IPS DF 4.7 (cell line): ENCODE data around the gene MADD.

Experiments
- DNase-seq: peaks from one replicate; pipeline ENCODE4 v3.0.0-alpha.2; 2013; ENCODE audit warnings: low spot score; ENCODE audit errors: extremely low read depth

The MADD gene

DNA sequence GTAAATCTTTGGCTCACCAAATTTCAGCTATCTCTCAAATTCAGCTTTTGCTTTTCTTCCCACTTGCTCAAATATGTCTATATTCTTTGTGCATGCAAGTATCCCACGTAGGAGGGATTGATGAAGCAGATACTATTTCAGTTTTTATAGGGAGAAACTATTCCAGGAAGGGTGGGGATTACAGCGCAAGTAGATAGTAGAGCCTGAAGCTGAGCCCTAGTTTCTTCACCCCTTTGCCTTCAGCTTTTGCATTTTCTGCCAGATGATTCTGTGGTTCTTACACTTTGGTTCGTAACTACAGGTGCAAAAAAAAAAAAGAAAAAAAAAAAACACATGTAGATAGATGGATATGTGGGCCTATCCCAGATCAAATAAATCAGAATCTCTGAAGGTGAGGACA lies 18.2 kb upstream of the MADD start:
- DNase-seq = no peak

DNA sequence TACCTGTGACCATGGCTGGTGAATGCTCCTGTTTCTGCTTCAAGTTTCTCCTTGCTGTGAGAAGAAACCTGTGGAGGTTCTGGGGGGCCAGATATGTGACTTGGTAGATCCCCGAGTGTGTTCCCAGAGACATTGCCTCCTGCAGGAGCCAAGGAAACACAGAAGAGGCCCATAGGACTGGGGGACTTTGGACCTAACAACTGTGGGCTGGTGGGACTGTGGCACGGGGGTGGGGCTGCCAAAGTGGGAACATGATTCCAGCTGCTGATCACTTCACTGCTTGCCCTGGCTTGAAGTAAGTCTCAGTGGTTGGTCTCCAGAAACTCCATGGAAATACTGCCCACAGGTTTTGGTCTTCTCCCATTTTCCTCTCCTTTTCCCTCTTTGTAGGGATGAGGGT lies 16.3 kb upstream of the MADD start:
- no peak for DNase-seq

GRCh38 chr11:47254386-47254785 lies 15.5 kb upstream of the MADD start:
- DNase-seq = no peak

- DNase-seq = no peak
Observed at GRCh38 chr11:47256374-47256773, 13.6 kb upstream of the MADD start.

GRCh38 chr11:47257177-47257516 lies 12.8 kb upstream of the MADD start:
- no peak for DNase-seq

GRCh38 chr11:47257517-47258316 lies 12.2 kb upstream of the MADD start, which contains the start of gene NR1H3:
NR1H3 (plus strand) TSS chr11:47257996; CDS start chr11:47259217, 1,221 bp downstream.
- no peak for DNase-seq

- DNase-seq = no peak
Observed at GRCh38 chr11:47258317-47258902, 11.5 kb upstream of the MADD start.

DNA sequence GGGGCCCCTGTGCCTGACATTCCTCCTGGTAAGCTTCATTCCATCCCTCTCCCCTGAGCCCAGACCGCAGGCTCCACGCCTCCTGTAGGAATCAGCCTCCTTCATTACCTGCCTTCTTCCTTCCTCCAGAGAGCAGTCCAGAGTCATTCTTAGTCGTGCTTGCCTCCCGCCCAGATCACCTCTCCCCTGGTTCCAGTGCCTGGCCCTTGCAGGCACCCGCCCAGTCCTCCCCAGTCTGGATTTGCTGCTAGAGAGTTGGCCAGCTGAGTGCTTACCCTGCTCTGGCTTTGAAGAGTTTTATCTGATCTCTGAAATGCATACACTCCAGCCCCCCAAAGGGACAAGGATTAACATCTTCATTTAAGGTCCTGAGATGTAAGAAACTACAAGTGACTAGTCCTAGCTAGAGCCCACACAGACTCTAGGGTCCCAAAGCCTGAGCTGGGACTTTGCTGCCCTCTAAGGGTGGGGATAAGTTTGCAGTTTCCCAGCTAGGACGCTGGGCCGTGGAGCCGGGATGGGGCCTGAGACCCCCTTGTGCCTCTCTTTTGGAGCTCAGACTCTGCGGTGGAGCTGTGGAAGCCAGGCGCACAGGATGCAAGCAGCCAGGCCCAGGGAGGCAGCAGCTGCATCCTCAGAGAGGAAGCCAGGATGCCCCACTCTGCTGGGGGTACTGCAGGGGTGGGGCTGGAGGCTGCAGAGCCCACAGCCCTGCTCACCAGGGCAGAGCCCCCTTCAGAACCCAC lies 10.5 kb upstream of the MADD start:
- no peak for DNase-seq

DNA sequence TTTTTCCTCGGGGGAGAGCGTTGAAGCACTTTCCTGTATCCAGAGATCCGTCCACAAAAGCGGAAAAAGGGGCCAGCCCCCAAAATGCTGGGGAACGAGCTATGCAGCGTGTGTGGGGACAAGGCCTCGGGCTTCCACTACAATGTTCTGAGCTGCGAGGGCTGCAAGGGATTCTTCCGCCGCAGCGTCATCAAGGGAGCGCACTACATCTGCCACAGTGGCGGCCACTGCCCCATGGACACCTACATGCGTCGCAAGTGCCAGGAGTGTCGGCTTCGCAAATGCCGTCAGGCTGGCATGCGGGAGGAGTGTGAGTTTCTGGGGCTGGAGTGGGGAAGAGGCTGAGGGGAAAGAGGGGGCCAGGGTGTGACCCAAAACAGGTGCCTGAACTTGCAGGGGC lies 9.6 kb upstream of the MADD start:
- no peak for DNase-seq

- no peak for DNase-seq
Observed at GRCh38 chr11:47261291-47261800, 8.6 kb upstream of the MADD start.

DNA sequence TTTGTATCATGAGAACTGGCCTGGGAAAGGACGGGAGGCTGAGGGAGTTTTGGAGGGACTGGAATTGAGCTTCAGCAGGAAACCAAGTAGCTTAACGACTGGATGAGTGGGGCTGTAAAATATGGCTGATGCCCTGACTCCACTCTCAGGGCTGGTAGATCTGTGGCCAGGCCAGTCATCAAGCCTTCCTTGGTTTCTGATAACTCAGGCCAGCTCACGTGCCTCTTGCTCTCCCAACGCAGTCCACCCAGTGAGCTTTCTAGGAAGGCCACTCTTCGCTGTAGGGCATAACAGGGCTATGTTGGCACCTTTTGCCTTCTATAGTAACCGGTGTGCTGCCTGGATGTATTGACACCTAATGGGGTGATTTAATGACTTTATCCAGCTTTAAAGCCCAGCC lies 5.8 kb upstream of the MADD start:
- no peak for DNase-seq

GRCh38 chr11:47264521-47264920 lies 5.4 kb upstream of the MADD start:
- DNase-seq = no peak

- DNase-seq = no peak
Observed at GRCh38 chr11:47267876-47268275, 2.1 kb upstream of the MADD start.

DNA sequence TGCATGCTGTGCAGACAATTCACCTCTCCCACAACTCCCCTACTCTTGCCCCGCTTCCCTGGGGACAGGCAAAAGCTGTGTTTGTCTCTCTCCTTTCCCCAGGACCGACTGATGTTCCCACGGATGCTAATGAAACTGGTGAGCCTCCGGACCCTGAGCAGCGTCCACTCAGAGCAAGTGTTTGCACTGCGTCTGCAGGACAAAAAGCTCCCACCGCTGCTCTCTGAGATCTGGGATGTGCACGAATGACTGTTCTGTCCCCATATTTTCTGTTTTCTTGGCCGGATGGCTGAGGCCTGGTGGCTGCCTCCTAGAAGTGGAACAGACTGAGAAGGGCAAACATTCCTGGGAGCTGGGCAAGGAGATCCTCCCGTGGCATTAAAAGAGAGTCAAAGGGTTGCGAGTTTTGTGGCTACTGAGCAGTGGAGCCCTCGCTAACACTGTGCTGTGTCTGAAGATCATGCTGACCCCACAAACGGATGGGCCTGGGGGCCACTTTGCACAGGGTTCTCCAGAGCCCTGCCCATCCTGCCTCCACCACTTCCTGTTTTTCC lies 1.4 kb upstream of the MADD start:
- DNase-seq = no peak

GRCh38 chr11:47269002-47269828 lies 718 bp upstream of the MADD start:
- no peak for DNase-seq

- DNase-seq = no peak
Observed at GRCh38 chr11:47270331-47271271, 668 bp downstream of the MADD start.

- no peak for DNase-seq
Observed at GRCh38 chr11:47271328-47271727, 1.4 kb downstream of the MADD start.

DNA sequence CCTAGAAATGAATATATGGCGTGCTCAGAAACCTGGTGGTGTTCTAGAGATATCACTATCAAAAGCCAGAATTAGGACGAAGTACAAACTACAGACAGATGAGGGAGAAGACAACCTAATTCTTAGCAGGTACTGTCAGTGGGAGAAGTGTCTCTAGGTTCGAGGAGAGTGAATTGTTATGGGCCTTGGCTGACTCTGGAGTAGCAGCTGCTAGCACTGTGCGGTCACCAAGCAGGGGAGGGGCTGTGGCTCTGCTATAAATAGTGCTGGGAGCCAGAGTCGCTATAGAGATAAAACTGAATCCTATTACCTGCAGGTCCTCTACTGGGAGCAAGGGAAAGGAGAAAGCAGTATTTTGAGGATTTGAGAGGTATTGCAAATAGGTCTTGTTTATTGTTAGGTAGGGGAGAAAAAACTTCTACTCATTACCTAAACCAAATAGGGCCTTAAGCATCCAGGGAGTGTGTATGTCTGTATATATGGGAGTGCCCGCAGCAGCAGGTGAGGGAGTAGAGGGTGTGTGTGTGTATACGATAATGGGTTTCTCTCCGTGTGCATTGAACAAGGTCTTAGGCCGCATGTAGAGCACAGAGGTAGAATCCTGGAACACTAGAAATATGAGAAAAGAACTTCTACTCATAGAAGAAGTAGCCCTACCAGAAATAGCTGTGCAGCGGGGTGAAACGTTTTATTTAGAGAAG lies 2.2 kb downstream of the MADD start:
- DNase-seq = no peak

DNA sequence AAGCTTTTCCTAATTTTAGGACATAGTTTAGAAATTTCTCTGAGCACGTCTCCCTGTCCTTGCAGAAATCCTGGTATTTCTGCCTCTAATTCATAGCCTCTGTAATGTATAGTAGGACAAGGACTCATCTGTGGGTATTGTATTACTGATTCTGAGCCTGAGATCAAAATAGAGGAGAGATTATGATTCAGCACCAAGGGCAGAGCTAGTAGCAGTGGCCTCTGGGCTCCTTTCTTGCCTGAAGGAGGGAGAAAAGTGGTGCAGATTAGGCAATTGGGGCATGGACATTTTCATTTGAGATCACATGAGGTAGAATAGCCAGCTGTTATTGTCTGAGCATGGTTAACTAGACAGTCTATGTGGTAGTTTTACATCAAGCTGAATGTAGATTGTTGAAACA lies 2.8 kb downstream of the MADD start:
- DNase-seq = no peak
